ENCODE results near the gene PHLPP1. TPM values are rescaled to one million over a fixed set of nuclear protein-coding genes. Genes with fewer than 3 reads are reported as not detected.

Gene PHLPP1
- total RNA-seq, 2 experiments from 2014 or later = 6.8 to 7.1 TPM

DNA sequence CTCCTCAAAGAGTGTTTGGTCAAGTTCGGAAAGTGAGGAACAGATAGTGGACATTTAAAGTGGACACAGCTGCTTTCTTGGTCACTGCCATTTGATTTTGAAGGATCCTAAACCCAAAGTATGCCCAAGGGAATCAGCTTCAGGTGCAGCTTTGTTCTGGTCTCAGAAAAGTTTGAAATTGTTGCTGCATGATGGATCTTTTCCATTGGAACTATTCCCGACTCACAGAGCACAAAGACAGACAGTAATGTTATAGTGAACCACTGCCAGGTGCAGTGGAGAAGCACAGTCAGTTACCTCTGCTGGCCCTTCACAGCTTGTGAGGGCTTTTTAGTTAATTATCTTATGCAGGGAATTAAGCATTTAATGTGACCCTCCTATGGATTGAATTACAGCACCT lies 301.7 kb downstream of the PHLPP1 start:
- Mint-ChIP-seq H3K4me1 (ENCODE audit: low read depth) (no peaks in the 10 kb centered on the region), H3K36me3 (ENCODE audit: low read depth) (no peaks in the 10 kb centered on the region), H3K27ac (no peak overlapping the region), H3K9me3 (peaks cover 2% of the 10 kb centered on the region), H3K27me3 (peaks cover 9% of the 10 kb centered on the region), H3K4me3 (no peak overlapping the region)
- H3K9me3 ChIP-seq (ENCODE audit: control insufficient read depth in 1 of 2, insufficient read depth in 1 of 2, low read length in 2 of 2) = no peaks in the 10 kb centered on the region
- ChIA-PET CTCF (interaction anchor here (1.1 to 4.1 kb wide), 5 partner anchors 58 to 422 kb away, joined by 3 to 36 read pairs (median 8); no protein-coding TSS in a partner anchor), POLR2A (interaction anchor here (0.6 to 1.2 kb wide), 4 partner anchors 116 to 326 kb away, joined by 3 to 6 read pairs (median 3); no protein-coding TSS in a partner anchor)
- H3K36me3 ChIP-seq (ENCODE audit: insufficient read depth, low read length) = no peaks in the 10 kb centered on the region
- TF ChIP-seq, protein P1, sequence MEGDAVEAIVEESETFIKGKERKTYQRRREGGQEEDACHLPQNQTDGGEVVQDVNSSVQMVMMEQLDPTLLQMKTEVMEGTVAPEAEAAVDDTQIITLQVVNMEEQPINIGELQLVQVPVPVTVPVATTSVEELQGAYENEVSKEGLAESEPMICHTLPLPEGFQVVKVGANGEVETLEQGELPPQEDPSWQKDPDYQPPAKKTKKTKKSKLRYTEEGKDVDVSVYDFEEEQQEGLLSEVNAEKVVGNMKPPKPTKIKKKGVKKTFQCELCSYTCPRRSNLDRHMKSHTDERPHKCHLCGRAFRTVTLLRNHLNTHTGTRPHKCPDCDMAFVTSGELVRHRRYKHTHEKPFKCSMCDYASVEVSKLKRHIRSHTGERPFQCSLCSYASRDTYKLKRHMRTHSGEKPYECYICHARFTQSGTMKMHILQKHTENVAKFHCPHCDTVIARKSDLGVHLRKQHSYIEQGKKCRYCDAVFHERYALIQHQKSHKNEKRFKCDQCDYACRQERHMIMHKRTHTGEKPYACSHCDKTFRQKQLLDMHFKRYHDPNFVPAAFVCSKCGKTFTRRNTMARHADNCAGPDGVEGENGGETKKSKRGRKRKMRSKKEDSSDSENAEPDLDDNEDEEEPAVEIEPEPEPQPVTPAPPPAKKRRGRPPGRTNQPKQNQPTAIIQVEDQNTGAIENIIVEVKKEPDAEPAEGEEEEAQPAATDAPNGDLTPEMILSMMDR (IDR thresholded peaks at IDR 0.05) = no peak
- H3K27ac ChIP-seq (ENCODE audit: low read depth in 1 of 2, low read length in 2 of 2) = no peak overlapping the region
- no peaks in the 10 kb centered on the region for H3K27me3 ChIP-seq (ENCODE audit: control insufficient read depth in 1 of 2, insufficient read depth in 2 of 2, low read length in 2 of 2)
- no peak for DNase-seq
- no peak overlapping the region for H3K4me3 ChIP-seq (ENCODE audit: low read length)
- H3K4me1 ChIP-seq (ENCODE audit: insufficient read depth, low read length) = no peaks in the 10 kb centered on the region
- ATAC-seq (ENCODE audit: poor library complexity) = no peak
- intact Hi-C loops (cut with DNase I, micrococcal nuclease) = loop anchor here in 1 of 2 experiments (5.0 to 10.0 kb wide), 2 partner anchors 325 to 958 kb away; partner anchors contain the start of gene SERPINB8

DNA sequence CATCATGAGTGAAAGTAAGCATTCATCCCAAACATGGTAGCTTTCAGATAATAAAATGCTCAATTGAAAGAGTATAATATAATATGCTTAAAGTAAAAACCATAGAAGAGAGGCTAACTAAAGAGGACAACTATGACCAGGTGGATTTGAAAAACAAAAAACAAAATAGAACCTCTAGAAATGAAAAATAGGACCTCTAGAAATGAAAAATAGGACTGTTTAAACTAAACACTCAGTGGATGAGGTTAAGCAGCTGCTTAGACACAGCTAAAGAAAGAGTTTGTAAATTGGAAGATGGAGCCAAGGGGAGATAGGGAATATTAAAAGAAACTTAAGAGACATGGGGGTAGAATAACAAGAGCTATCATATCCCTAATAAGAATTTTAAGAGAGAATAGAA lies 302.6 kb downstream of the PHLPP1 start:
- H3K4me1 Mint-ChIP-seq (ENCODE audit: low read depth) = no peaks in the 10 kb centered on the region
- POLR2A ChIA-PET = interaction anchor here (1.1 to 1.2 kb wide), 2 partner anchors 305 to 307 kb away, joined by 3 to 4 read pairs; no protein-coding TSS in a partner anchor

DNA sequence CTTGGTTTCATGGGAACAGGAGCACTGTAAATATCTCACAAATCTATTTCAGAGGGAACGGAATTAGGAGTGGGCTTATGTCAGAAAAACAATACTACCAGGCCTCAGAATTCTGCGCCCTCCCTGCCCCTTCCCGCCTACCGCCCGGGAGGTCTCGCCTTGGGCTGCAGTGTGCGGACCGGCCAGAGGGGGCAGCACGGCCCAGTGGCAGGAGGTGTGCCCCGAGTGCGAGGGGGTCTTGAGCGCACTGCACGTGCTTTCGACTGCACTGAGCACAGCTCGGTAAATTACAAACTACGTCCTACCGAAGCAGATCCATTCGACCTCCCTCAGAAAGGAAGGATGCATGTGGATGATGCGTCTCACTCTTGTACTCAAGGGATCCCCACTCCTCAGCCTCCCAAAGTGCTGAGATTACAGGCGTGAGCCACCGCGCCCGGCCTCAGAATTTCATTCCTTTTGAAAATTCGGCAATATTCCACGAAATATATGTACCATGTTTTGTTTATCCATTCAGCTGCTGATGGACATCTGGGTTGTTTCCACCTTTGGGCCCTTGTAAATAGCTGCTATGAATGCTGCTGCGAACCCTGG lies 307.2 kb downstream of the PHLPP1 start:
- Histone ChIP-seq H3K9me3 (ENCODE audit: control insufficient read depth in 1 of 2, insufficient read depth in 1 of 2, low read length in 2 of 2) (peaks cover 0 to 5% of the 10 kb centered on the region in 2 experiments), H3K36me3 (ENCODE audit: insufficient read depth, low read length) (no peaks in the 10 kb centered on the region), H3K27ac (ENCODE audit: low read depth in 1 of 2, low read length in 2 of 2) (no peak overlapping the region), H3K27me3 (ENCODE audit: control insufficient read depth in 1 of 2, insufficient read depth in 2 of 2, low read length in 2 of 2) (no peaks in the 10 kb centered on the region), H3K4me3 (ENCODE audit: low read length) (no peak overlapping the region), H3K4me1 (ENCODE audit: insufficient read depth, low read length) (no peaks in the 10 kb centered on the region)
- intact Hi-C loops (cut with DNase I, micrococcal nuclease) = no loop called here
- H3K27ac Mint-ChIP-seq = no peak overlapping the region
- H3K36me3 Mint-ChIP-seq (ENCODE audit: low read depth) = no peaks in the 10 kb centered on the region
- ChIA-PET CTCF (interaction anchor here (1.9 kb wide), 1 partner anchor 15 kb away, joined by 4 read pairs; no protein-coding TSS in a partner anchor), POLR2A (no interaction called here)
- ATAC-seq (ENCODE audit: poor library complexity) = no peak
- H3K4me1 Mint-ChIP-seq (ENCODE audit: low read depth) = no peaks in the 10 kb centered on the region
- H3K4me3 Mint-ChIP-seq = no peak overlapping the region
- peak in 2 of 14 experiments; percentile 3 to 11 for DNase-seq
- H3K27me3 Mint-ChIP-seq = no peaks in the 10 kb centered on the region
- peaks cover 2% of the 10 kb centered on the region for H3K9me3 Mint-ChIP-seq
- TF ChIP-seq, protein P1 (IDR thresholded peaks at IDR 0.05) = no peak

More for the DNA sequence above, 302.6 kb downstream of the PHLPP1 start:
- Histone ChIP-seq H3K4me3 (ENCODE audit: low read length) (no peak overlapping the region), H3K27ac (ENCODE audit: low read depth in 1 of 2, low read length in 2 of 2) (no peak overlapping the region), H3K4me1 (ENCODE audit: insufficient read depth, low read length) (no peaks in the 10 kb centered on the region), H3K27me3 (ENCODE audit: control insufficient read depth in 1 of 2, insufficient read depth in 2 of 2, low read length in 2 of 2) (no peaks in the 10 kb centered on the region), H3K36me3 (ENCODE audit: insufficient read depth, low read length) (no peaks in the 10 kb centered on the region), H3K9me3 (ENCODE audit: control insufficient read depth in 1 of 2, insufficient read depth in 1 of 2, low read length in 2 of 2) (peaks cover 0 to 5% of the 10 kb centered on the region in 2 experiments)
- H3K36me3 Mint-ChIP-seq (ENCODE audit: low read depth) = no peaks in the 10 kb centered on the region
- CTCF ChIA-PET = interaction anchor here (0.8 to 4.1 kb wide), 5 partner anchors 57 to 423 kb away, joined by 3 to 36 read pairs (median 8); no protein-coding TSS in a partner anchor
- no peak for DNase-seq
- TF ChIP-seq, protein P1 (IDR thresholded peaks at IDR 0.05) = no peak
- no peak for ATAC-seq (ENCODE audit: poor library complexity)
- intact Hi-C loops (cut with DNase I, micrococcal nuclease) = loop anchor here in 1 of 2 experiments (5.0 to 10.0 kb wide), 2 partner anchors 324 to 957 kb away; partner anchors contain the start of gene SERPINB8
- peaks cover 2% of the 10 kb centered on the region for H3K9me3 Mint-ChIP-seq
- H3K27ac Mint-ChIP-seq = no peak overlapping the region
- H3K27me3 Mint-ChIP-seq = peaks cover 9% of the 10 kb centered on the region
- H3K4me3 Mint-ChIP-seq = no peak overlapping the region
